Liver (tissue), 3 donors: ENCODE data around the gene HSDL2.

Experiments
- HNF4A ChIP-seq, 2 donors: conservative IDR thresholded peaks; 2 replicates each; pipeline ENCODE4 v1.6.1; 2016; ENCODE audit warnings: antibody characterized with exemption in 2 of 2, mild to moderate bottlenecking in 2 of 2
- JUND ChIP-seq, 2 donors: IDR thresholded peaks; 2 replicates each; pipeline ENCODE4 v1.6.1; 2016; ENCODE audit warnings: antibody characterized with exemption in 2 of 2
- RAD21 ChIP-seq, 2 donors: IDR thresholded peaks; 2 replicates each; pipeline ENCODE4 v1.6.1; 2016; ENCODE audit warnings: antibody characterized with exemption in 2 of 2, mild to moderate bottlenecking in 2 of 2
- TAF1 ChIP-seq: conservative IDR thresholded peaks from 2 replicates; pipeline ENCODE4 v1.6.1; 2016; ENCODE audit warnings: antibody characterized with exemption, mild to moderate bottlenecking
- TF ChIP-seq, protein P1 (sequence below): fragments of 150-350 bp; IDR thresholded peaks from 2 replicates; pipeline ENCODE4 v1.5.1; 2017; ENCODE audit warnings: improper control_type of control experiment, low read depth, low read length; ENCODE audit not compliant: missing input control
- TF ChIP-seq, protein P2 (sequence below): IDR thresholded peaks from 2 replicates; pipeline ENCODE4 v1.6.1; 2016; ENCODE audit warnings: antibody characterized with exemption, mild to moderate bottlenecking
- TF ChIP-seq, protein P3 (sequence below): IDR thresholded peaks from 2 replicates; pipeline ENCODE4 v1.6.1; 2016; ENCODE audit warnings: antibody characterized with exemption
- TF ChIP-seq, protein P4 (sequence below): IDR thresholded peaks from 2 replicates; pipeline ENCODE4 v1.6.1; 2016; ENCODE audit warnings: antibody characterized with exemption
- donor health status: healthy.
- donor health status: healthy.

DNA sequence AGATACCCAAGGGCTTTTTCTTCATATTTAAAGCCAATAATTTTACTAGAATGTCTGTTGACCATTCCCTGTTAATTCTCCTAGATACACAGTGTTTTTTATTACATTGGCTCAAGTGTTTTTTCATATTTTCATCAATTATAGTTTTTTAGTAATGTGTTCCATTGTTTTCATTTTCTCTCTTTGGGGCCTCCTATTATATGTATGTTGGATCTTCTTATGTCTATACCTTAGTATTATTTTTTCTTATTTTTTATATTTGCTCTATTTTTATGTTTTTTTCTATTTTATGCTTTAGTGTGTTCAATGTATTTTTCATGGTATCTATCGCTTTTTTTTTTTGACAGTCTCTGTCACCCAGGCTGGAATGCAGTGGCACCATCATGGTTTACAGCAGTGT is 114.2 kb downstream of the HSDL2 start:
- TF ChIP-seq, protein P1, sequence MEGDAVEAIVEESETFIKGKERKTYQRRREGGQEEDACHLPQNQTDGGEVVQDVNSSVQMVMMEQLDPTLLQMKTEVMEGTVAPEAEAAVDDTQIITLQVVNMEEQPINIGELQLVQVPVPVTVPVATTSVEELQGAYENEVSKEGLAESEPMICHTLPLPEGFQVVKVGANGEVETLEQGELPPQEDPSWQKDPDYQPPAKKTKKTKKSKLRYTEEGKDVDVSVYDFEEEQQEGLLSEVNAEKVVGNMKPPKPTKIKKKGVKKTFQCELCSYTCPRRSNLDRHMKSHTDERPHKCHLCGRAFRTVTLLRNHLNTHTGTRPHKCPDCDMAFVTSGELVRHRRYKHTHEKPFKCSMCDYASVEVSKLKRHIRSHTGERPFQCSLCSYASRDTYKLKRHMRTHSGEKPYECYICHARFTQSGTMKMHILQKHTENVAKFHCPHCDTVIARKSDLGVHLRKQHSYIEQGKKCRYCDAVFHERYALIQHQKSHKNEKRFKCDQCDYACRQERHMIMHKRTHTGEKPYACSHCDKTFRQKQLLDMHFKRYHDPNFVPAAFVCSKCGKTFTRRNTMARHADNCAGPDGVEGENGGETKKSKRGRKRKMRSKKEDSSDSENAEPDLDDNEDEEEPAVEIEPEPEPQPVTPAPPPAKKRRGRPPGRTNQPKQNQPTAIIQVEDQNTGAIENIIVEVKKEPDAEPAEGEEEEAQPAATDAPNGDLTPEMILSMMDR = no peak
- TF ChIP-seq RAD21 (IDR thresholded peaks at IDR 0.05) (no peak), HNF4A (conservative IDR thresholded peaks at IDR 0.05) (no peak), TAF1 (no peak), JUND (IDR thresholded peaks at IDR 0.05) (no peak)
- TF ChIP-seq, protein P2, sequence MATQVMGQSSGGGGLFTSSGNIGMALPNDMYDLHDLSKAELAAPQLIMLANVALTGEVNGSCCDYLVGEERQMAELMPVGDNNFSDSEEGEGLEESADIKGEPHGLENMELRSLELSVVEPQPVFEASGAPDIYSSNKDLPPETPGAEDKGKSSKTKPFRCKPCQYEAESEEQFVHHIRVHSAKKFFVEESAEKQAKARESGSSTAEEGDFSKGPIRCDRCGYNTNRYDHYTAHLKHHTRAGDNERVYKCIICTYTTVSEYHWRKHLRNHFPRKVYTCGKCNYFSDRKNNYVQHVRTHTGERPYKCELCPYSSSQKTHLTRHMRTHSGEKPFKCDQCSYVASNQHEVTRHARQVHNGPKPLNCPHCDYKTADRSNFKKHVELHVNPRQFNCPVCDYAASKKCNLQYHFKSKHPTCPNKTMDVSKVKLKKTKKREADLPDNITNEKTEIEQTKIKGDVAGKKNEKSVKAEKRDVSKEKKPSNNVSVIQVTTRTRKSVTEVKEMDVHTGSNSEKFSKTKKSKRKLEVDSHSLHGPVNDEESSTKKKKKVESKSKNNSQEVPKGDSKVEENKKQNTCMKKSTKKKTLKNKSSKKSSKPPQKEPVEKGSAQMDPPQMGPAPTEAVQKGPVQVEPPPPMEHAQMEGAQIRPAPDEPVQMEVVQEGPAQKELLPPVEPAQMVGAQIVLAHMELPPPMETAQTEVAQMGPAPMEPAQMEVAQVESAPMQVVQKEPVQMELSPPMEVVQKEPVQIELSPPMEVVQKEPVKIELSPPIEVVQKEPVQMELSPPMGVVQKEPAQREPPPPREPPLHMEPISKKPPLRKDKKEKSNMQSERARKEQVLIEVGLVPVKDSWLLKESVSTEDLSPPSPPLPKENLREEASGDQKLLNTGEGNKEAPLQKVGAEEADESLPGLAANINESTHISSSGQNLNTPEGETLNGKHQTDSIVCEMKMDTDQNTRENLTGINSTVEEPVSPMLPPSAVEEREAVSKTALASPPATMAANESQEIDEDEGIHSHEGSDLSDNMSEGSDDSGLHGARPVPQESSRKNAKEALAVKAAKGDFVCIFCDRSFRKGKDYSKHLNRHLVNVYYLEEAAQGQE = no peak
- TF ChIP-seq, protein P3, sequence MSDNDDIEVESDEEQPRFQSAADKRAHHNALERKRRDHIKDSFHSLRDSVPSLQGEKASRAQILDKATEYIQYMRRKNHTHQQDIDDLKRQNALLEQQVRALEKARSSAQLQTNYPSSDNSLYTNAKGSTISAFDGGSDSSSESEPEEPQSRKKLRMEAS = no peak
- TF ChIP-seq, protein P4, sequence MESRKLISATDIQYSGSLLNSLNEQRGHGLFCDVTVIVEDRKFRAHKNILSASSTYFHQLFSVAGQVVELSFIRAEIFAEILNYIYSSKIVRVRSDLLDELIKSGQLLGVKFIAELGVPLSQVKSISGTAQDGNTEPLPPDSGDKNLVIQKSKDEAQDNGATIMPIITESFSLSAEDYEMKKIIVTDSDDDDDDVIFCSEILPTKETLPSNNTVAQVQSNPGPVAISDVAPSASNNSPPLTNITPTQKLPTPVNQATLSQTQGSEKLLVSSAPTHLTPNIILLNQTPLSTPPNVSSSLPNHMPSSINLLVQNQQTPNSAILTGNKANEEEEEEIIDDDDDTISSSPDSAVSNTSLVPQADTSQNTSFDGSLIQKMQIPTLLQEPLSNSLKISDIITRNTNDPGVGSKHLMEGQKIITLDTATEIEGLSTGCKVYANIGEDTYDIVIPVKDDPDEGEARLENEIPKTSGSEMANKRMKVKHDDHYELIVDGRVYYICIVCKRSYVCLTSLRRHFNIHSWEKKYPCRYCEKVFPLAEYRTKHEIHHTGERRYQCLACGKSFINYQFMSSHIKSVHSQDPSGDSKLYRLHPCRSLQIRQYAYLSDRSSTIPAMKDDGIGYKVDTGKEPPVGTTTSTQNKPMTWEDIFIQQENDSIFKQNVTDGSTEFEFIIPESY = no peak
